Measurements from ENCODE around the gene PEAK1. TPM values are rescaled to one million over a fixed set of nuclear protein-coding genes. Genes with fewer than 3 reads are reported as not detected.
A peak's percentile ranks its signal among the peaks of the same experiment; 100 is the strongest.
"Not testable (repeated sequence)": the region's sequence is repeated elsewhere in the genome, so short reads cannot be mapped to it uniquely, and the experiment has no call there.

The PEAK1 gene
- total and polyA plus RNA-seq, 3 experiments from 2014 or later, result 2.2 to 26.3 (median 25.1) TPM

DNA sequence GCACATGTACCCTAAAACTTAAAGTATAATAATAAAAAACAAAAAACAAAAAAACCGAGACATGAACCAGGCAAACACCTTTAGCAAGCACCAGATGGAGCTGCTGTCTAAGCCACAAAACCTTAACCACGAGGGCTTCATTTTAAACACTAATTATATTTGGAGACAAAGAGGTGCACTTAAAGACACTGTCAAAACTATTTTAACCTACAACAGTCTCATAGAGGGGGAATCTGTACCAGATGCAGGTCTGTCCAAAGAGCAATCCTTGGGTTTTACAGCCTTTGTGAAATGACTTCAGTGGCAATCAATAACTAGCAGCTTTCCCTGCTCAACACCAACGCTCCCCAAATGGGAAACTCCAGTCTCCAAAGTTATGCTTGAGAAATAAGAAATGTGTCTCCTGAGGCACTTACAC lies 233.3 kb downstream of the PEAK1 start:
- peak in 1 of 5 donors; percentile 48 for DNase-seq
- peaks cover 29% of the 10 kb centered on the region for H3K4me1 ChIP-seq (ENCODE audit: insufficient read depth, low read length)
- H3K27ac Mint-ChIP-seq, result peak overlapping the region in 3 of 8 donors; percentile 2 to 54 (median 54)

DNA sequence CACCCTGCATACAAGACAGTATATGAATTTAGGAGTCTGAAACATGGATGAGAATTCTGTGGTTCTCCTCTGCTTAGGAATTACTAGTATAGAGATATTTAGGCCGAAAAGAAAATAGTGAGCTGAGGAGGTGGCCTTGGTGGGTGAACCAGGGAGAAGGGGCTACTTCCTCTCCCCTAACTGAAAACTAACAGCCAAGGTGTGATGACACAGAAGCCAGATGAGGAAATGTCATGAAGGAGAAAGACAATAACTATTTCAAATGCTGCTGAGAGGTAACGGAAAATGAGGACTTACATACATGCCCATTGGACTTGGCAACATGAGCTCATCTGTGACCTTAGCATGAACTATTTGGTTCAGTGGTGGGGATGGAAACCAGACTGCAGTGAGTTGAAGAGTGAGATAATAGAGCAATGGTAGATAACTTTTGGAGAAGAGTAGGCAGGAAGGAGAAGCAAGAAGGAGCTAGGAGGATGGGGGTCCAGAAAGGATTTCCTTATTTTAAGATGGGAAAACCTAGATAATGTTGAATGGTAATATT lies 234.6 kb downstream of the PEAK1 start:
- Mint-ChIP-seq H3K4me3 (peak overlapping the region in 1 of 7 donors; percentile 44), H3K36me3 (no peaks in the 10 kb centered on the region), H3K27ac (peak overlapping the region in 6 of 8 donors; percentile 1 to 78 (median 64)), H3K9me3 (no peaks in the 10 kb centered on the region), H3K27me3 (no peaks in the 10 kb centered on the region), H3K4me1 (peaks cover 48 to 74% (median 59%) of the 10 kb centered on the region in 3 donors)
- H3K4me1 ChIP-seq (ENCODE audit: insufficient read depth, low read length), result peaks cover 42% of the 10 kb centered on the region
- ChIA-PET POLR2A (no interaction called here), CTCF (interaction anchor here (1.3 to 3.9 kb wide), 2 partner anchors 20 to 312 kb away, joined by 3 to 23 read pairs; no protein-coding TSS in a partner anchor)
- no peaks in the 10 kb centered on the region for H3K9me3 ChIP-seq (ENCODE audit: low read length)
- no peak for DNase-seq
- H3K27me3 ChIP-seq (ENCODE audit: insufficient read depth, low read length, poor library complexity, severe bottlenecking), result no peaks in the 10 kb centered on the region
- no peaks in the 10 kb centered on the region for H3K36me3 ChIP-seq (ENCODE audit: insufficient read depth, low read length)
- H3K4me3 ChIP-seq (ENCODE audit: low read length), result no peak overlapping the region
- no peak overlapping the region for H3K27ac ChIP-seq (ENCODE audit: low read depth, low read length)

More for the DNA sequence above, 233.3 kb downstream of the PEAK1 start:
- Mint-ChIP-seq H3K4me3 (peak overlapping the region in 1 of 7 donors; percentile 4), H3K27me3 (no peaks in the 10 kb centered on the region), H3K36me3 (no peaks in the 10 kb centered on the region), H3K4me1 (peaks cover 36 to 61% (median 48%) of the 10 kb centered on the region in 3 donors), H3K9me3 (no peaks in the 10 kb centered on the region)
- Histone ChIP-seq H3K9me3 (ENCODE audit: low read length) (no peaks in the 10 kb centered on the region), H3K36me3 (ENCODE audit: insufficient read depth, low read length) (no peaks in the 10 kb centered on the region), H3K27ac (ENCODE audit: low read depth, low read length) (no peak overlapping the region), H3K27me3 (ENCODE audit: insufficient read depth, low read length, poor library complexity, severe bottlenecking) (no peaks in the 10 kb centered on the region), H3K4me3 (ENCODE audit: low read length) (no peak overlapping the region)
- ChIA-PET POLR2A (interaction anchor here (1.0 to 1.2 kb wide), 2 partner anchors 26 to 310 kb away, joined by 3 to 4 read pairs; no protein-coding TSS in a partner anchor), CTCF (interaction anchor here (0.7 to 3.9 kb wide), 5 partner anchors 9 to 356 kb away, joined by 3 to 23 read pairs (median 5); no protein-coding TSS in a partner anchor)

DNA sequence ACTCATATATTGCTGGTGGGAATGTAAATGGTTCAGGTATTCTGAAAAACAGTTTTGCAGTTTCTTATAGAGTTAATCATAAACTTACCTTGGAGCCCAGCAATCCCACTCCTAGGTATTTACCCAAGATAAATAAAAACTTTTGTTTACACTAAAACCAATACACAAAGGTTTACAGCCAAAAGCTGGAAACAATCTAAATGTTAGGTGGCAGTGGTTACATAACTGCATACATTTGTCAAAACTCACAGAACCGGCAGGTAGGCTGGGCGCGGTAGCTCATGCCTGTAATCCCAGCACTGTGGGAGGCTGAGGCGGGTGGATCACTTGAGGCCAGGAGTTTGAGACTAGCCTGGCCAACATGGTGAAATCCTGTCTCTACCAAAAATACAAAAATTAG lies 235.6 kb downstream of the PEAK1 start:
- H3K9me3 Mint-ChIP-seq; H3K4me3 ChIP-seq (ENCODE audit: low read length); H3K27ac Mint-ChIP-seq; H3K36me3 Mint-ChIP-seq; POLR2A ChIA-PET; H3K27ac ChIP-seq (ENCODE audit: low read depth, low read length); H3K4me3 Mint-ChIP-seq; H3K36me3 ChIP-seq (ENCODE audit: insufficient read depth, low read length); DNase-seq; CTCF ChIA-PET; H3K27me3 Mint-ChIP-seq; H3K27me3 ChIP-seq (ENCODE audit: insufficient read depth, low read length, poor library complexity, severe bottlenecking); H3K9me3 ChIP-seq (ENCODE audit: low read length): not testable (repeated sequence)
- H3K4me1 ChIP-seq (ENCODE audit: insufficient read depth, low read length), result peaks cover 52% of the 10 kb centered on the region
- H3K4me1 Mint-ChIP-seq, result peaks cover 56 to 78% (median 65%) of the 10 kb centered on the region in 3 donors

DNA sequence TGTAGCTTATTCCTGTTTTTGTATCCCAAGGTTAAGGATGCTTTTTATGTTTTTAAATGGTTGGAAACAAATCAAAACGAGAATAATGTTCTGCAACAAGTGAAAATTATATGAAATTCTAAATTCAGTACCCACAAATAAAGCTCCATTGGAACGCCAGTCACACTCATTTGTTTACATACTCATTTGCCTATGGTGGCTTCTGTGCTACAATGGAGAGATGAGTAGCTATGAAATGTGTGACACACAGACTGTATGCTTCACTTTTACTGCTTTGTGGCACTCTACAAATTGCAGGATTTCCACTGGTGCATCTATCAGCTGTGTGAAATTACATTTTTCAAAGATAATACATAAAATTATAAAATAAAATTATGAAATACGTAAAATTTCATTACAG lies 236.8 kb downstream of the PEAK1 start:
- Mint-ChIP-seq H3K27ac (peak overlapping the region in 1 of 8 donors; percentile 56), H3K4me1 (peaks cover 68 to 81% (median 69%) of the 10 kb centered on the region in 3 donors), H3K4me3 (no peak overlapping the region), H3K9me3 (no peaks in the 10 kb centered on the region), H3K36me3 (no peaks in the 10 kb centered on the region), H3K27me3 (no peaks in the 10 kb centered on the region)
- peaks cover 59% of the 10 kb centered on the region for H3K4me1 ChIP-seq (ENCODE audit: insufficient read depth, low read length)
- H3K36me3 ChIP-seq (ENCODE audit: insufficient read depth, low read length), result no peaks in the 10 kb centered on the region
- H3K9me3 ChIP-seq (ENCODE audit: low read length), result no peaks in the 10 kb centered on the region
- ChIA-PET POLR2A (no interaction called here), CTCF (interaction anchor here (0.9 to 1.8 kb wide), 4 partner anchors 19 to 314 kb away, joined by 3 to 4 read pairs (median 4); no protein-coding TSS in a partner anchor)
- DNase-seq, result no peak
- no peak overlapping the region for H3K27ac ChIP-seq (ENCODE audit: low read depth, low read length)
- no peaks in the 10 kb centered on the region for H3K27me3 ChIP-seq (ENCODE audit: insufficient read depth, low read length, poor library complexity, severe bottlenecking)
- no peak overlapping the region for H3K4me3 ChIP-seq (ENCODE audit: low read length)

DNA sequence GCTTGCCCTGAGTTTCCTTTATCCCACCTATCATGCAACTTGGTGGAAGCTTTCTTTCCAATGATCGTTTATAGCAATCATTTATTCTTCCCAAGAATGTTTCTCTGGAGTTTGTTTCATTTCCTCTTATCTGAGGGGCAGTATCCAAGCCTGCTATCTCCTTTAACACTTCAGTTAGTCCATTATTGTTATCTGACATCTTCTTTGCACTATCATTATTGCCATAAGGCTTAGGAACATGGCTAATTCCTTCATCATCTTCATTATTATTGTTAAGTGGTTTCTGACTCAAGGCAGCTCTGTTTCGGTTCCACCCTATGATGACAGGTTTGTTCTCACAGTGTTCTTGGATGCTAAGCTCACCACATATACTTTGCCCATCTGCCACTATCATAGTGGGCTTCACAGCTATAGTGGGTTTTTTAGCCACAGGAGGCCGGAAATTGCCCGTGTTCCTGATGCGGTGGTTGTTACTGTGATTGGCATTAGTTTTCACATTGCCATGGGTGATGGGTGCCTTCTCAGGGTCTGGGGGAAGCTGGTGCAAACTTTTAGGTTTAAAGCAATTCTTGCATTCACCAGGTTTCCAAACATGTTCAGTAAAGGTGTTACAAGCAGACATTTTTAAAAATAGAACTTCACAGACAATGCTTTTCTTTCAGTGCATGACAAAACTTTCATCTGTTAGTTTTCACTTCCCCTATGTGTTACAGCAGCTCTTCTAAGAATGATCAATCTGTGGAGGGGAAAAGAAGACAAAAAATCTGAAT lies 238.4 kb downstream of the PEAK1 start:
- Mint-ChIP-seq H3K36me3 (no peaks in the 10 kb centered on the region), H3K27me3 (no peaks in the 10 kb centered on the region), H3K9me3 (no peaks in the 10 kb centered on the region), H3K4me3 (peak overlapping the region; percentile 2 to 73 (median 32)), H3K27ac (peak overlapping the region; percentile 65 to 99 (median 88)), H3K4me1 (peaks cover 55 to 71% (median 56%) of the 10 kb centered on the region in 3 donors)
- no peaks in the 10 kb centered on the region for H3K36me3 ChIP-seq (ENCODE audit: insufficient read depth, low read length)
- DNase-seq, result peak in 3 of 5 donors; percentile 19 to 60 (median 54)
- no peaks in the 10 kb centered on the region for H3K27me3 ChIP-seq (ENCODE audit: insufficient read depth, low read length, poor library complexity, severe bottlenecking)
- ChIA-PET POLR2A (interaction anchor here (2.6 kb wide), 1 partner anchor 21 kb away, joined by 9 read pairs; no protein-coding TSS in a partner anchor), CTCF (interaction anchor here (1.1 to 1.8 kb wide), 3 partner anchors 21 to 362 kb away, joined by 3 to 4 read pairs (median 4); no protein-coding TSS in a partner anchor)
- H3K4me1 ChIP-seq (ENCODE audit: insufficient read depth, low read length), result peaks cover 46% of the 10 kb centered on the region
- no peak overlapping the region for H3K4me3 ChIP-seq (ENCODE audit: low read length)
- H3K9me3 ChIP-seq (ENCODE audit: low read length), result no peaks in the 10 kb centered on the region
- no peak overlapping the region for H3K27ac ChIP-seq (ENCODE audit: low read depth, low read length)

DNA sequence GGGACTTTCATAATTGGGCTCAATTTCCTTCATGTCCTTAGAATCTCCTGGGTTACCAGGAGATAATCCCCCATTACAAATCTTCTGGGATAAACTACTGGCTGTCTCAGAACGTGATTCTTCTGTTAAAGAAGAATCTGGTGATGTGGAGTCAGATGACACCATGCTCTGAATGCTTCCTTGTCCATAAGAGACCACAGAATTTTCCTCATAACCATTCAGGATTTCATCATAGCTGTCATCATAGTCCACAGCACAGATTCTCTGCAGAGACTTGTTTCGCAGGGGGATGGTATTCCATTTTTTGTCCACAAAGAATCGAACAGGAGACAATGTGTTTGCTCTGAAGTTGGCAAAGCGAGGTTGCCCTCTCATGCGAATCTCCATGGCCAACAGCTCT lies 239.1 kb downstream of the PEAK1 start:
- peak overlapping the region in 4 of 7 donors; percentile 32 to 73 (median 46) for H3K4me3 Mint-ChIP-seq

DNA sequence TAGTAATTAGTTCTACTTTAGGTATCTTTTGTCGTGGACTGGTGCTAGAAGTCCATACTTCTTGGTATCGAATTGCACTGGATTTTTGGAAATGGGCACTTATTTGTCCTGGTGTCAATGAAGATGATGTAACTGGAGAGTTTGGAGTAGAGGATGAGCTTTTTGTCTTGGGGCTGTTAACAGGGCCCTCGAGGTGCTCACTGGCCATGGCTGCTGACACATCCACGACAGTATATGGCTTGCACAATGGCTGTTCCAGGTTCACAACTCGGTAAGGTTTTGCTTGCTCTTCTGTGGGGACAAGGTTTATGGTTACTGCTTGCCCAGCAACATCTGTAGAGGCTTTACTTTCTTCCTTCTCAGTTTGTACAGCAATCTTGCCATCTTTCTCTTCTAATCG lies 239.6 kb downstream of the PEAK1 start:
- Mint-ChIP-seq H3K4me1 (peaks cover 49 to 62% (median 50%) of the 10 kb centered on the region in 3 donors), H3K9me3 (no peaks in the 10 kb centered on the region), H3K27me3 (no peaks in the 10 kb centered on the region), H3K36me3 (no peaks in the 10 kb centered on the region), H3K27ac (peak overlapping the region; percentile 12 to 99 (median 93)), H3K4me3 (peak overlapping the region in 5 of 7 donors; percentile 63 to 80 (median 73))
- ChIA-PET POLR2A (interaction anchor here (2.6 kb wide), 1 partner anchor 19 kb away, joined by 9 read pairs; no protein-coding TSS in a partner anchor), CTCF (interaction anchor here (0.8 to 2.0 kb wide), 4 partner anchors 15 to 317 kb away, joined by 3 to 6 read pairs (median 4); no protein-coding TSS in a partner anchor)
- Histone ChIP-seq H3K36me3 (ENCODE audit: insufficient read depth, low read length) (no peaks in the 10 kb centered on the region), H3K27ac (ENCODE audit: low read depth, low read length) (no peak overlapping the region), H3K9me3 (ENCODE audit: low read length) (no peaks in the 10 kb centered on the region), H3K4me1 (ENCODE audit: insufficient read depth, low read length) (peaks cover 46% of the 10 kb centered on the region), H3K27me3 (ENCODE audit: insufficient read depth, low read length, poor library complexity, severe bottlenecking) (no peaks in the 10 kb centered on the region), H3K4me3 (ENCODE audit: low read length) (no peak overlapping the region)
- no peak for DNase-seq

More for the DNA sequence above, 239.1 kb downstream of the PEAK1 start:
- H3K4me3 ChIP-seq (ENCODE audit: low read length), result no peak overlapping the region
- no peaks in the 10 kb centered on the region for H3K9me3 ChIP-seq (ENCODE audit: low read length)
- Mint-ChIP-seq H3K36me3 (no peaks in the 10 kb centered on the region), H3K27ac (peak overlapping the region; percentile 65 to 99 (median 90)), H3K9me3 (no peaks in the 10 kb centered on the region), H3K27me3 (no peaks in the 10 kb centered on the region), H3K4me1 (peaks cover 51 to 67% (median 54%) of the 10 kb centered on the region in 3 donors)
- no peak for DNase-seq
- CTCF ChIA-PET, result interaction anchor here (1.1 to 2.0 kb wide), 3 partner anchors 62 to 363 kb away, joined by 3 to 6 read pairs (median 4); no protein-coding TSS in a partner anchor
- H3K36me3 ChIP-seq (ENCODE audit: insufficient read depth, low read length), result no peaks in the 10 kb centered on the region
- peaks cover 46% of the 10 kb centered on the region for H3K4me1 ChIP-seq (ENCODE audit: insufficient read depth, low read length)
- no peaks in the 10 kb centered on the region for H3K27me3 ChIP-seq (ENCODE audit: insufficient read depth, low read length, poor library complexity, severe bottlenecking)
- POLR2A ChIA-PET, result interaction anchor here (2.6 kb wide), 1 partner anchor 20 kb away, joined by 9 read pairs; no protein-coding TSS in a partner anchor
- H3K27ac ChIP-seq (ENCODE audit: low read depth, low read length), result no peak overlapping the region
